Caco-2 (cell line): Measurements from ENCODE around the gene SNAPC4. TPM values are rescaled to one million over a fixed set of nuclear protein-coding genes. Genes with fewer than 3 reads are reported as not detected.

ENCODE experiments used
- BruUV-seq: library from RNA; stranded (reverse); fragments of 400-500 nt; replicated peaks from 2 replicates; lab custom pipeline; 2021; lab: Mats Ljungman, UMichigan
- CTCF ChIA-PET: fragments of 300-600 bp; sonication (Branson Sonifier 250); formaldehyde crosslinking; loops from one replicate; lab custom pipeline; 2022; ENCODE audit warnings: antibody characterized with exemption; lab: Charles Lee
- POLR2A ChIA-PET: fragments of 300-600 bp; sonication (Branson Sonifier 250); formaldehyde crosslinking; loops from one replicate; lab custom pipeline; 2022; ENCODE audit warnings: antibody characterized with exemption; lab: Charles Lee
- DNase-seq, 2 experiments: peaks; one replicate each; pipeline versions ENCODE4 v3.0.0 to v3.0.0-alpha.2; 2020 to 2022
- H3K27me3 ChIP-seq: replicated peaks from 2 replicates; pipeline ENCODE4 v1.6.0; 2011; ENCODE audit warnings: low read length; ENCODE audit not compliant: control insufficient read depth, insufficient read depth
- H3K36me3 ChIP-seq: 2 replicates; pipeline ENCODE4 v1.5.1; 2011; ENCODE audit warnings: low read length; ENCODE audit not compliant: control insufficient read depth, insufficient read depth
- H3K4me1 ChIP-seq: fragments of 250-450 bp; sonication (Bioruptor Pico); 2 replicates; pipeline ENCODE4 v1.5.1; 2020; ENCODE audit warnings: mild to moderate bottlenecking
- H3K4me3 ChIP-seq: 2 replicates; pipeline ENCODE4 v1.5.1; 2011; ENCODE audit warnings: low read depth, mild to moderate bottlenecking, control low read depth, low read length
- H3K9me3 ChIP-seq: fragments of 250-450 bp; sonication (Bioruptor Pico); 2 replicates; pipeline ENCODE4 v1.5.1; 2020; ENCODE audit warnings: mild to moderate bottlenecking, moderate library complexity
- H3K27ac Mint-ChIP-seq: one replicate; pipeline ENCODE4 v1.8.0; 2022; ENCODE audit warnings: mixed read lengths; ENCODE audit not compliant: unreplicated experiment
- H3K27me3 Mint-ChIP-seq: one replicate; pipeline ENCODE4 v1.8.0; 2022; ENCODE audit warnings: mixed read lengths; ENCODE audit not compliant: insufficient read depth, unreplicated experiment
- H3K36me3 Mint-ChIP-seq: one replicate; pipeline ENCODE4 v1.8.0; 2022; ENCODE audit warnings: mild to moderate bottlenecking, mixed read lengths; ENCODE audit not compliant: insufficient read depth, unreplicated experiment
- H3K4me1 Mint-ChIP-seq: one replicate; pipeline ENCODE4 v1.8.0; 2022; ENCODE audit warnings: low read depth, mixed read lengths; ENCODE audit not compliant: unreplicated experiment
- H3K4me3 Mint-ChIP-seq: one replicate; pipeline ENCODE4 v1.8.0; 2022; ENCODE audit warnings: mild to moderate bottlenecking, moderate library complexity, mixed read lengths; ENCODE audit not compliant: unreplicated experiment
- H3K9me3 Mint-ChIP-seq: one replicate; pipeline ENCODE4 v1.8.0; 2022; ENCODE audit warnings: mixed read lengths; ENCODE audit not compliant: unreplicated experiment
- CTCF ChIP-seq, 2 experiments: fragments of 200-600 bp in 1 of 2; IDR thresholded peaks; 1 replicate in 1 of 2; 2 replicates in 1 of 2; pipeline versions ENCODE4 v1.5.1 to v1.8.0; 2011 to 2022; ENCODE audit warnings: antibody characterized with exemption in 1 of 2, control low read depth in 1 of 2, inconsistent platforms in 1 of 2, low read depth in 1 of 2, low read length in 1 of 2, mild to moderate bottlenecking in 1 of 2, moderate library complexity in 1 of 2; ENCODE audit not compliant: insufficient read depth in 1 of 2, severe bottlenecking in 1 of 2, unreplicated experiment in 1 of 2
- intact Hi-C: fragments of 100-400 bp; cut with micrococcal nuclease; formaldehyde crosslinking; loops from one replicate; pipeline ENCODE4 v1.10.0; 2022; ENCODE audit not compliant: unreplicated experiment
- total RNA-seq: library from RNA; stranded (reverse); gene quantifications from 2 replicates; pipeline ENCODE4 v1.2.3, GENCODE V29; 2022

SNAPC4 gene
- total RNA-seq, 1 experiment from 2014 or later: 15.3 TPM

DNA sequence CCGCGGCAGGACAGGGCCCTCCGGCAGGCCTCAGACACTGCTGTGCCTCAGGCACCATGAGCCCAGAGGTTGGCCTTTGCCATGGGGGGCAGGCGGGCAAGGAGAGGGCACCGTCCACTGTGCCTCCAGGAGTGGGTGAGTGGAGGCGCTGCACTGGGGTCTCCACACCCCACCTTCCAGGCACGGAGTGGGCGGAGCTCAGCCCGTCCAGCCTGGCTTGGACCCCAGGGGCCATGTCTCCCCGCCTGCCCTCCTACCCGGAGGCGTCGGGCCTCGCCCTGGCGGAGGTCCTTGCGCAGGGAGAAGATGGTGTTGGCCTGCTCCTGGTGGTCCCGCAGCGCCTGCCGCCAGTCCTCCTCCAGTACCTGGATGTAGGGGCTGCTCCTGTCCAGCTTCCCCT is 29.9 kb downstream of the SNAPC4 start:
- POLR2A ChIA-PET: no interaction called here
- peaks cover 20% of the 10 kb centered on the region for H3K4me1 ChIP-seq
- Mint-ChIP-seq H3K4me3 (no peak overlapping the region), H3K9me3 (no peaks in the 10 kb centered on the region), H3K27me3 (no peaks in the 10 kb centered on the region), H3K4me1 (peaks cover 7% of the 10 kb centered on the region), H3K27ac (no peak overlapping the region), H3K36me3 (peaks cover 30% of the 10 kb centered on the region)
- CTCF ChIA-PET: no interaction called here
- no peak for TF ChIP-seq CTCF (IDR thresholded peaks at IDR 0.05; ENCODE audit: insufficient read depth in 1 of 2, low read depth in 1 of 2, low read length in 1 of 2, severe bottlenecking in 1 of 2, unreplicated experiment in 1 of 2)
- no peak for DNase-seq
- no peak overlapping the region for H3K4me3 ChIP-seq
- H3K36me3 ChIP-seq: no peaks in the 10 kb centered on the region
- no peaks in the 10 kb centered on the region for H3K27me3 ChIP-seq
- no peaks in the 10 kb centered on the region for H3K9me3 ChIP-seq
- intact Hi-C loops: no loop called here
- no TSS peak for BruUV-seq

GRCh38 chr9:136368190-136368589 is 31.8 kb downstream of the SNAPC4 start:
- Histone ChIP-seq H3K36me3 (no peaks in the 10 kb centered on the region), H3K4me1 (peaks cover 19% of the 10 kb centered on the region), H3K4me3 (no peak overlapping the region), H3K27me3 (no peaks in the 10 kb centered on the region), H3K9me3 (no peaks in the 10 kb centered on the region)
- intact Hi-C loops: no loop called here
- DNase-seq: no peak
- Mint-ChIP-seq H3K9me3 (no peaks in the 10 kb centered on the region), H3K4me3 (no peak overlapping the region), H3K27ac (no peak overlapping the region), H3K27me3 (no peaks in the 10 kb centered on the region), H3K36me3 (peaks cover 32% of the 10 kb centered on the region), H3K4me1 (peaks cover 7% of the 10 kb centered on the region)
- no peak for TF ChIP-seq CTCF (IDR thresholded peaks at IDR 0.05; ENCODE audit: insufficient read depth in 1 of 2, low read depth in 1 of 2, low read length in 1 of 2, severe bottlenecking in 1 of 2, unreplicated experiment in 1 of 2)
- BruUV-seq: no TSS peak
- CTCF ChIA-PET: no interaction called here
- POLR2A ChIA-PET: no interaction called here

DNA sequence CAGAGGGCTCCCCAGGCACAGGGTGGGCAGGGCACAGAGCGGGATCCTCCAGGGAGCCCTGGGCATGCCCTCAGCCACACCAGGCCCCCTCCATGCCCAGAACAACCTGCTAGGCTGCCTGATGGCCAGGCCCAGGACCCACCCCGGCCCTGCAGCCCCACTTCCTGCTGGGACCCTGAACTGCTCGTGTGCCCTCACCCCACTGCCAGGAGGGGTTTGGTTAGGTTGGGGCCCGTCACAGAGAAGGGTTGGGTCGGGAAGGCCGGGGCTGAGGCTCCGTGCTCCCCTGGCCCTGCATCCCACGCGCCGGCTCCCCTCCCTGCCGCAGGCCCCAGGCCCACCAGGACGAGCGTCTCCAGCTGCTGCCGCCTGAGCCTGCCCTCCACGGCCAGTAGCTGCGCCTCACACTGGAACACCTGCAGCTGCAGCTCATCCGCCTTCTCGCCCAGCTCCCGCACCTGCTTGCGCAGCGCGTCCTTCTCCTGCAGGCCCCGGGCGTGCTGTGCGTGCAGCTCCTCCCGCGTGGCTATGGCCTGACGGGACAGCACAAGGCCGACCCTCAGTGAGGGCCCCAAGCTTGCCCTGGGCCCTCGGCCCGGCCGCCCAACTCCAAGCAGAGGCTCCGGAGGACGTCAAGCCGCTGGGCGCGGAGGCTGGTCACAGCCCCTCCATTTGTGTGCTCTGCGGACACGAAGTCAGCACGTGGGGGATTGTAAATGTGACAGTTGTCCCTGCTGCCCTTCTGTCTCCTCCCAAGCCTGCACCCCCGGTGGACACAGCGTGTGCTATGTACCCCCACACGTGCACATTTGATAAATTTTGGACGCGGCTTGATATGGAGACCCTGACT is 32.4 kb downstream of the SNAPC4 start:
- Mint-ChIP-seq H3K27ac (no peak overlapping the region), H3K9me3 (no peaks in the 10 kb centered on the region), H3K36me3 (peaks cover 34% of the 10 kb centered on the region), H3K27me3 (no peaks in the 10 kb centered on the region), H3K4me3 (no peak overlapping the region), H3K4me1 (peaks cover under 1% of the 10 kb centered on the region)
- Histone ChIP-seq H3K4me3 (no peak overlapping the region), H3K36me3 (no peaks in the 10 kb centered on the region), H3K4me1 (peaks cover 13% of the 10 kb centered on the region), H3K9me3 (no peaks in the 10 kb centered on the region), H3K27me3 (no peaks in the 10 kb centered on the region)
- ChIA-PET POLR2A (no interaction called here), CTCF (interaction anchor here (1.8 kb wide), 1 partner anchor 22 kb away, joined by 12 read pairs; no protein-coding TSS in a partner anchor)
- BruUV-seq: no TSS peak
- TF ChIP-seq CTCF (IDR thresholded peaks at IDR 0.05; ENCODE audit: insufficient read depth in 1 of 2, low read depth in 1 of 2, low read length in 1 of 2, severe bottlenecking in 1 of 2, unreplicated experiment in 1 of 2): no peak
- no peak for DNase-seq
- intact Hi-C loops: no loop called here
